Measurements from ENCODE around the gene SELENOT. TPM values are rescaled to one million over a fixed set of nuclear protein-coding genes. Genes with fewer than 3 reads are reported as not detected.

The SELENOT gene
- total RNA-seq, 1 donor from 2014 or later: 118 TPM

DNA sequence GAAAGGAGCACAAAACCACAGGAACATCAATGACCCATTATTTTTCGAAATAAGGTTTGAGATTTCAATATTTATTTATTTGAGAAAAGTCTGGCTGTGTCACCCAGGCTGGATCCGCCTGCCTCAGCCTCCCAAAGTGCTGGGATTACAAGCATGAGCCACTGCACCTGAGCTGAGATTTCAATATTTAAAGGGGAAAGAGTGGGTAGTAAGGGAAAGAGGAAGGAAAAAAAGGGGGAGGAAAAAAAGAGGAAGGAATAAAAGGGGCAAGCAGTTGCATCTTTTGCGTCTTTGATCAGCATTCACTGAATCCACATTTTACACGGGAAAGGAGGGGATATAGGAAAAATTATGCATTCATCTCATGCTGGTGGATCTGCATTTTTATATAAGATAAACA is 53.2 kb downstream of the SELENOT start:
- Histone ChIP-seq H3K36me3 (no peaks in the 10 kb centered on the region), H3K27ac (no peak overlapping the region), H3K27me3 (no peaks in the 10 kb centered on the region), H3K4me1 (no peaks in the 10 kb centered on the region), H3K4me3 (no peak overlapping the region), H3K9me3 (no peaks in the 10 kb centered on the region)
- TF ChIP-seq CTCF (IDR thresholded peaks at IDR 0.05): no peak
- DNase-seq: no peak
- intact Hi-C loops (cut with DNase I): no loop called here
- no peak for ATAC-seq

GRCh38 chr3:150662410-150663200 is 59.5 kb downstream of the SELENOT start:
- Histone ChIP-seq H3K4me3 (no peak overlapping the region), H3K27ac (no peak overlapping the region), H3K9me3 (no peaks in the 10 kb centered on the region), H3K4me1 (no peaks in the 10 kb centered on the region), H3K36me3 (no peaks in the 10 kb centered on the region), H3K27me3 (no peaks in the 10 kb centered on the region)
- intact Hi-C loops (cut with DNase I): no loop called here
- TF ChIP-seq CTCF (IDR thresholded peaks at IDR 0.05): no peak
- ATAC-seq: no peak
- DNase-seq: no peak

- H3K4me3 ChIP-seq: no peak overlapping the region
- H3K4me1 ChIP-seq: no peaks in the 10 kb centered on the region
- intact Hi-C loops (cut with DNase I): no loop called here
- TF ChIP-seq CTCF (IDR thresholded peaks at IDR 0.05): no peak
- H3K36me3 ChIP-seq: no peaks in the 10 kb centered on the region
- H3K9me3 ChIP-seq: no peaks in the 10 kb centered on the region
- no peak overlapping the region for H3K27ac ChIP-seq
- DNase-seq (no peak), ATAC-seq (no peak)
- no peaks in the 10 kb centered on the region for H3K27me3 ChIP-seq
These were observed 60.3 kb downstream of the SELENOT start for GRCh38 chr3:150663461-150663860.

- ATAC-seq: no peak
- intact Hi-C loops (cut with DNase I): no loop called here
- no peak for DNase-seq
These were observed 63.0 kb downstream of the SELENOT start for GRCh38 chr3:150666167-150666566.

DNA sequence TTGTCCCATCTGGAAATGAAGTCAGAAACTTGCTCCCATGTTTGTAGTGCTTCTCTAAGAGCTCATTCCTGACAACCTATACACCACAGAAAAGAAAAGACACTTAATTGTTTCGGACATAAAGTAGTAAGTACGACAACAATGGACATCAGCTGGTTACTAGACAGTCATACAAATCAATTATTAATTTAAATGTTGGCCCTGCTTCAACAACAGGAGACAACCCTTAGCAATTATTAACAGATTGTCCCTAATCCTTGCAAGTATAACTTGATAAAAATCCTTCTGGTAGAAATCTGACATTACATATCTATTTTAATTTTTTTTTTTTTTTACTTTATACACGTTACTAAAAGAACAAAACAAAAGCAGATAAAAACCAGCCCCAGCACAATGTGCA is 70.8 kb downstream of the SELENOT start:
- peaks cover 9% of the 10 kb centered on the region for H3K9me3 ChIP-seq
- ATAC-seq (no peak), DNase-seq (no peak)
- no peak overlapping the region for H3K27ac ChIP-seq
- H3K4me3 ChIP-seq: no peak overlapping the region
- H3K27me3 ChIP-seq: no peaks in the 10 kb centered on the region
- no peaks in the 10 kb centered on the region for H3K4me1 ChIP-seq
- TF ChIP-seq CTCF (IDR thresholded peaks at IDR 0.05): no peak
- intact Hi-C loops (cut with DNase I): no loop called here
- no peaks in the 10 kb centered on the region for H3K36me3 ChIP-seq

More at GRCh38 chr3:150666167-150666566, 63.0 kb downstream of the SELENOT start:
- Histone ChIP-seq H3K4me1 (no peaks in the 10 kb centered on the region), H3K4me3 (no peak overlapping the region), H3K36me3 (no peaks in the 10 kb centered on the region), H3K27ac (no peak overlapping the region), H3K27me3 (no peaks in the 10 kb centered on the region), H3K9me3 (no peaks in the 10 kb centered on the region)
- no peak for TF ChIP-seq CTCF (IDR thresholded peaks at IDR 0.05)
